ENCODE measurements around the gene RNF14. TPM values are rescaled to one million over a fixed set of nuclear protein-coding genes. Genes with fewer than 3 reads are reported as not detected.

RNF14 gene
- total and polyA plus RNA-seq, 2 experiments from 2014 or later: 8.9 to 19.0 TPM

DNA sequence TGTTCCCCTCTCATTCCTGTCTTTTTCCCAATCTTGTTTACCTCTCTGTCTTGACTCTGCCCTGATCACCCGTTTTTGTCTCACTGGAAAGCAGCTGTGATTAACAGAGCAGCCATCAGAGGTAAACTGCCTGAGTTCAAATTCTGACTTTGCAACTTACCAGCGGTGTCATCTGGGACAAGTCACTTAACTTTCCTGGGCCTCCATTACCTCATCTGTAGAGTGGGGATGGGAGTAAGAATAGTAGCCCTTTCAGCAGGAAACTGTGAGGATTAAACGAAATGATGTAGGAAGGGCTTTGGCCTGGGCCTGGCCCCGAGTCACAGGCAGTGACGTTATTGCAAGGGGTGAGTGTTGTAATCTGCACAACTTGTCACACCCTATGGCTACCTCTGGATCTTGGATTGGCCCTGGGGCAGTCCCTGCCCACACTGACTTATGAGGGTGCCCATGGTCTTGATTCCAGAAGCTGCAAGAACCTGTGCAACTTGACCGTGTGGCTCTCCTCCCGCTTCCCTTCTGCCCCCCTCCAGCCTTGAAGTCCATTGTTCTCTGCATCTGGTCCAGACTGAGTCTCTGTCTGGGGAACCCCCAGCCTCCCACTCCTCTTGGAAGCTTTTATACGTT is 10.2 kb upstream of the RNF14 start:
- peak overlapping the region; percentile 15; the same call in 1 of the 2 replicates for H2AFZ ChIP-seq
- peaks cover 37% of the 10 kb centered on the region for H3K4me1 Mint-ChIP-seq
- ATAC-seq (no peak), DNase-seq (ENCODE audit: low spot score) (no peak)
- peaks cover 16% of the 10 kb centered on the region; the same call in 1 of the 2 replicates for H3K4me1 ChIP-seq (ENCODE audit: insufficient read depth)
- no peaks in the 10 kb centered on the region for H3K79me2 ChIP-seq (replicated peaks; ENCODE audit: insufficient read depth)
- no peak overlapping the region for H3K4me3 ChIP-seq
- H3K9me3 Mint-ChIP-seq: no peaks in the 10 kb centered on the region
- no peaks in the 10 kb centered on the region for H3K36me3 Mint-ChIP-seq (ENCODE audit: low read depth)
- TF ChIP-seq, protein P1, sequence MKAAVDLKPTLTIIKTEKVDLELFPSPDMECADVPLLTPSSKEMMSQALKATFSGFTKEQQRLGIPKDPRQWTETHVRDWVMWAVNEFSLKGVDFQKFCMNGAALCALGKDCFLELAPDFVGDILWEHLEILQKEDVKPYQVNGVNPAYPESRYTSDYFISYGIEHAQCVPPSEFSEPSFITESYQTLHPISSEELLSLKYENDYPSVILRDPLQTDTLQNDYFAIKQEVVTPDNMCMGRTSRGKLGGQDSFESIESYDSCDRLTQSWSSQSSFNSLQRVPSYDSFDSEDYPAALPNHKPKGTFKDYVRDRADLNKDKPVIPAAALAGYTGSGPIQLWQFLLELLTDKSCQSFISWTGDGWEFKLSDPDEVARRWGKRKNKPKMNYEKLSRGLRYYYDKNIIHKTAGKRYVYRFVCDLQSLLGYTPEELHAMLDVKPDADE (IDR thresholded peaks at IDR 0.05): no peak
- TF ChIP-seq, protein P2, sequence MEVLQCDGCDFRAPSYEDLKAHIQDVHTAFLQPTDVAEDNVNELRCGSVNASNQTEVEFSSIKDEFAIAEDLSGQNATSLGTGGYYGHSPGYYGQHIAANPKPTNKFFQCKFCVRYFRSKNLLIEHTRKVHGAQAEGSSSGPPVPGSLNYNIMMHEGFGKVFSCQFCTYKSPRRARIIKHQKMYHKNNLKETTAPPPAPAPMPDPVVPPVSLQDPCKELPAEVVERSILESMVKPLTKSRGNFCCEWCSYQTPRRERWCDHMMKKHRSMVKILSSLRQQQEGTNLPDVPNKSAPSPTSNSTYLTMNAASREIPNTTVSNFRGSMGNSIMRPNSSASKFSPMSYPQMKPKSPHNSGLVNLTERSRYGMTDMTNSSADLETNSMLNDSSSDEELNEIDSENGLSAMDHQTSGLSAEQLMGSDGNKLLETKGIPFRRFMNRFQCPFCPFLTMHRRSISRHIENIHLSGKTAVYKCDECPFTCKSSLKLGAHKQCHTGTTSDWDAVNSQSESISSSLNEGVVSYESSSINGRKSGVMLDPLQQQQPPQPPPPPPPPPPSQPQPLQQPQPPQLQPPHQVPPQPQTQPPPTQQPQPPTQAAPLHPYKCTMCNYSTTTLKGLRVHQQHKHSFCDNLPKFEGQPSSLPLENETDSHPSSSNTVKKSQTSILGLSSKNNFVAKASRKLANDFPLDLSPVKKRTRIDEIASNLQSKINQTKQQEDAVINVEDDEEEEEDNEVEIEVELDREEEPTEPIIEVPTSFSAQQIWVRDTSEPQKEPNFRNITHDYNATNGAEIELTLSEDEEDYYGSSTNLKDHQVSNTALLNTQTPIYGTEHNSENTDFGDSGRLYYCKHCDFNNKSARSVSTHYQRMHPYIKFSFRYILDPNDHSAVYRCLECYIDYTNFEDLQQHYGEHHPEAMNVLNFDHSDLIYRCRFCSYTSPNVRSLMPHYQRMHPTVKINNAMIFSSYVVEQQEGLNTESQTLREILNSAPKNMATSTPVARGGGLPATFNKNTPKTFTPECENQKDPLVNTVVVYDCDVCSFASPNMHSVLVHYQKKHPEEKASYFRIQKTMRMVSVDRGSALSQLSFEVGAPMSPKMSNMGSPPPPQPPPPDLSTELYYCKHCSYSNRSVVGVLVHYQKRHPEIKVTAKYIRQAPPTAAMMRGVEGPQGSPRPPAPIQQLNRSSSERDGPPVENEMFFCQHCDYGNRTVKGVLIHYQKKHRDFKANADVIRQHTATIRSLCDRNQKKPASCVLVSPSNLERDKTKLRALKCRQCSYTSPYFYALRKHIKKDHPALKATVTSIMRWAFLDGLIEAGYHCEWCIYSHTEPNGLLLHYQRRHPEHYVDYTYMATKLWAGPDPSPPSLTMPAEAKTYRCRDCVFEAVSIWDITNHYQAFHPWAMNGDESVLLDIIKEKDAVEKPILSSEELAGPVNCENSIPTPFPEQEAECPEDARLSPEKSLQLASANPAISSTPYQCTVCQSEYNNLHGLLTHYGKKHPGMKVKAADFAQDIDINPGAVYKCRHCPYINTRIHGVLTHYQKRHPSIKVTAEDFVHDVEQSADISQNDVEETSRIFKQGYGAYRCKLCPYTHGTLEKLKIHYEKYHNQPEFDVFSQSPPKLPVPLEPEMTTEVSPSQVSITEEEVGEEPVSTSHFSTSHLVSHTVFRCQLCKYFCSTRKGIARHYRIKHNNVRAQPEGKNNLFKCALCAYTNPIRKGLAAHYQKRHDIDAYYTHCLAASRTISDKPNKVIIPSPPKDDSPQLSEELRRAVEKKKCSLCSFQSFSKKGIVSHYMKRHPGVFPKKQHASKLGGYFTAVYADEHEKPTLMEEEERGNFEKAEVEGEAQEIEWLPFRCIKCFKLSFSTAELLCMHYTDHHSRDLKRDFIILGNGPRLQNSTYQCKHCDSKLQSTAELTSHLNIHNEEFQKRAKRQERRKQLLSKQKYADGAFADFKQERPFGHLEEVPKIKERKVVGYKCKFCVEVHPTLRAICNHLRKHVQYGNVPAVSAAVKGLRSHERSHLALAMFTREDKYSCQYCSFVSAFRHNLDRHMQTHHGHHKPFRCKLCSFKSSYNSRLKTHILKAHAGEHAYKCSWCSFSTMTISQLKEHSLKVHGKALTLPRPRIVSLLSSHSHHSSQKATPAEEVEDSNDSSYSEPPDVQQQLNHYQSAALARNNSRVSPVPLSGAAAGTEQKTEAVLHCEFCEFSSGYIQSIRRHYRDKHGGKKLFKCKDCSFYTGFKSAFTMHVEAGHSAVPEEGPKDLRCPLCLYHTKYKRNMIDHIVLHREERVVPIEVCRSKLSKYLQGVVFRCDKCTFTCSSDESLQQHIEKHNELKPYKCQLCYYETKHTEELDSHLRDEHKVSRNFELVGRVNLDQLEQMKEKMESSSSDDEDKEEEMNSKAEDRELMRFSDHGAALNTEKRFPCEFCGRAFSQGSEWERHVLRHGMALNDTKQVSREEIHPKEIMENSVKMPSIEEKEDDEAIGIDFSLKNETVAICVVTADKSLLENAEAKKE (CRISPR knock-in tag; IDR thresholded peaks at IDR 0.05): no peak
- TF ChIP-seq STAT1 (IDR thresholded peaks at IDR 0.05; ENCODE audit: unreplicated experiment) (no peak), ZNF114 (CRISPR knock-in tag; IDR thresholded peaks at IDR 0.05) (no peak), EZH2phosphoT487 (IDR thresholded peaks at IDR 0.05; ENCODE audit: unreplicated experiment) (no peak), EZH2 (IDR thresholded peaks at IDR 0.05; ENCODE audit: low read depth, unreplicated experiment) (no peak), JUNB (IDR thresholded peaks at IDR 0.05; ENCODE audit: unreplicated experiment) (no peak), POLR2AphosphoS5 (IDR thresholded peaks at IDR 0.05; ENCODE audit: low read depth) (no peak), ZNF331 (CRISPR knock-in tag; IDR thresholded peaks at IDR 0.05; ENCODE audit: low read depth) (no peak), CREB1 (CRISPR knock-in tag; IDR thresholded peaks at IDR 0.05; ENCODE audit: low read depth) (no peak), NANOG (IDR thresholded peaks at IDR 0.05; ENCODE audit: borderline replicate concordance) (no peak)
- TF ChIP-seq, protein P3, sequence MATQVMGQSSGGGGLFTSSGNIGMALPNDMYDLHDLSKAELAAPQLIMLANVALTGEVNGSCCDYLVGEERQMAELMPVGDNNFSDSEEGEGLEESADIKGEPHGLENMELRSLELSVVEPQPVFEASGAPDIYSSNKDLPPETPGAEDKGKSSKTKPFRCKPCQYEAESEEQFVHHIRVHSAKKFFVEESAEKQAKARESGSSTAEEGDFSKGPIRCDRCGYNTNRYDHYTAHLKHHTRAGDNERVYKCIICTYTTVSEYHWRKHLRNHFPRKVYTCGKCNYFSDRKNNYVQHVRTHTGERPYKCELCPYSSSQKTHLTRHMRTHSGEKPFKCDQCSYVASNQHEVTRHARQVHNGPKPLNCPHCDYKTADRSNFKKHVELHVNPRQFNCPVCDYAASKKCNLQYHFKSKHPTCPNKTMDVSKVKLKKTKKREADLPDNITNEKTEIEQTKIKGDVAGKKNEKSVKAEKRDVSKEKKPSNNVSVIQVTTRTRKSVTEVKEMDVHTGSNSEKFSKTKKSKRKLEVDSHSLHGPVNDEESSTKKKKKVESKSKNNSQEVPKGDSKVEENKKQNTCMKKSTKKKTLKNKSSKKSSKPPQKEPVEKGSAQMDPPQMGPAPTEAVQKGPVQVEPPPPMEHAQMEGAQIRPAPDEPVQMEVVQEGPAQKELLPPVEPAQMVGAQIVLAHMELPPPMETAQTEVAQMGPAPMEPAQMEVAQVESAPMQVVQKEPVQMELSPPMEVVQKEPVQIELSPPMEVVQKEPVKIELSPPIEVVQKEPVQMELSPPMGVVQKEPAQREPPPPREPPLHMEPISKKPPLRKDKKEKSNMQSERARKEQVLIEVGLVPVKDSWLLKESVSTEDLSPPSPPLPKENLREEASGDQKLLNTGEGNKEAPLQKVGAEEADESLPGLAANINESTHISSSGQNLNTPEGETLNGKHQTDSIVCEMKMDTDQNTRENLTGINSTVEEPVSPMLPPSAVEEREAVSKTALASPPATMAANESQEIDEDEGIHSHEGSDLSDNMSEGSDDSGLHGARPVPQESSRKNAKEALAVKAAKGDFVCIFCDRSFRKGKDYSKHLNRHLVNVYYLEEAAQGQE (IDR thresholded peaks at IDR 0.05; ENCODE audit: unreplicated experiment): no peak
- TF ChIP-seq, protein P4, sequence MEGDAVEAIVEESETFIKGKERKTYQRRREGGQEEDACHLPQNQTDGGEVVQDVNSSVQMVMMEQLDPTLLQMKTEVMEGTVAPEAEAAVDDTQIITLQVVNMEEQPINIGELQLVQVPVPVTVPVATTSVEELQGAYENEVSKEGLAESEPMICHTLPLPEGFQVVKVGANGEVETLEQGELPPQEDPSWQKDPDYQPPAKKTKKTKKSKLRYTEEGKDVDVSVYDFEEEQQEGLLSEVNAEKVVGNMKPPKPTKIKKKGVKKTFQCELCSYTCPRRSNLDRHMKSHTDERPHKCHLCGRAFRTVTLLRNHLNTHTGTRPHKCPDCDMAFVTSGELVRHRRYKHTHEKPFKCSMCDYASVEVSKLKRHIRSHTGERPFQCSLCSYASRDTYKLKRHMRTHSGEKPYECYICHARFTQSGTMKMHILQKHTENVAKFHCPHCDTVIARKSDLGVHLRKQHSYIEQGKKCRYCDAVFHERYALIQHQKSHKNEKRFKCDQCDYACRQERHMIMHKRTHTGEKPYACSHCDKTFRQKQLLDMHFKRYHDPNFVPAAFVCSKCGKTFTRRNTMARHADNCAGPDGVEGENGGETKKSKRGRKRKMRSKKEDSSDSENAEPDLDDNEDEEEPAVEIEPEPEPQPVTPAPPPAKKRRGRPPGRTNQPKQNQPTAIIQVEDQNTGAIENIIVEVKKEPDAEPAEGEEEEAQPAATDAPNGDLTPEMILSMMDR (conservative IDR thresholded peaks at IDR 0.05; ENCODE audit: low read depth in 2 of 2): no peak
- H3F3A ChIP-seq (replicated peaks; ENCODE audit: low read depth): no peaks in the 10 kb centered on the region
- H4K20me1 ChIP-seq (replicated peaks; ENCODE audit: insufficient read depth): no peaks in the 10 kb centered on the region
- no peak overlapping the region for H3K4me3 Mint-ChIP-seq
- no peaks in the 10 kb centered on the region for H3K27me3 ChIP-seq (ENCODE audit: insufficient read depth)
- H3K27me3 Mint-ChIP-seq (ENCODE audit: insufficient read depth, low read depth, poor library complexity): peaks cover 3% of the 10 kb centered on the region
- no peak overlapping the region for H3K27ac ChIP-seq (ENCODE audit: low read depth)
- no peaks in the 10 kb centered on the region for H3K36me3 ChIP-seq (ENCODE audit: insufficient read depth)
- H3K4me2 ChIP-seq: no peak overlapping the region
- H3K9me2 ChIP-seq (ENCODE audit: insufficient read depth): no peaks in the 10 kb centered on the region
- no peak overlapping the region for H3K27ac Mint-ChIP-seq
